NCI-H1417 (cell line): ENCODE results near the gene UGT1A10.
"Not testable (repeated sequence)": the region's sequence is repeated elsewhere in the genome, so short reads cannot be mapped to it uniquely, and the experiment has no call there.

ENCODE experiments used
- DNase-seq, 3 experiments: peaks; one replicate each; lab custom pipeline; 2025; lab: John Stamatoyannopoulos, UW

The UGT1A10 gene

DNA sequence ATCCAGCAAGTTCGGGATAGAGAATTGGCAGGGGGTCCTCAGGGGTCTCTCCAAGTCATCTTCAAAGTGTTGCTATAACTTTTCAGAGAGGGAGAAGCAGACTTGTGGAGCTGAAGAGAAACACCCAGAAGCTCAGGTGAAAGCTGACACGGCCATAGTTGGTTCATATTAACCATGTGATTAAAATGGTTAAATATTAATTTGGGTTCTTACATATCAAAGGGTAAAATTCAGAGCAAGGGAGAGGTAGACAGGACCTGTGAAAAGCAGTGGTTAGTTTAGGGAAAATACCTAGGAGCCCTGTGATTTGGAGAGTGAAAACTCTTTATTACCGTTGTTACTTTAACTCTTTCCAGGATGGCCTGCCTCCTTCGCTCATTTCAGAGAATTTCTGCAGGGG is 56.4 kb downstream of the UGT1A10 start, which contains the start of gene UGT1A6:
UGT1A6 (plus strand) TSS at position 243 of the 400 bp plus-strand sequence; CDS start at position 358, 115 bp downstream.
- DNase-seq = no peak

DNA sequence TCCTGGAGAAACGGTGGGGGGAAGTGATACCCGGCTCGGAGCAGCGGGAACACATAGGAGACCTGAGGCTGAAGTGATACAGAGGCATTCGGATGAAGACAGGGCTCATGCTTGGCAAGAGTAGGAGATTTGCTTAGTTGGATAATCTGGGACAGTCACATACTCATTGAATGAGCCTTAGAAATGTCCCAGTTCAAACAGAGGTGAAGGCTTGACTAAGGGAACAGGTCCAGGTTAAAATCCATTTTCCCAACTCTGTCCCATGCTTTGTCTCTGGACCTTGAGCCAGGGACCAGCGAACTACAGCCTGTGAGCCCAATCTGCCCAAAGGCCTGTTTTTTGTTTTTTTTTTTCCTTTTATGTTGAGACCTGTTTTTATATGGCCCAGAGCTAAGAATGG is 57.7 kb downstream of the UGT1A10 start:
- no peak for DNase-seq

GRCh38 chr2:233698740-233699139 is 62.5 kb downstream of the UGT1A10 start:
- DNase-seq = no peak

DNA sequence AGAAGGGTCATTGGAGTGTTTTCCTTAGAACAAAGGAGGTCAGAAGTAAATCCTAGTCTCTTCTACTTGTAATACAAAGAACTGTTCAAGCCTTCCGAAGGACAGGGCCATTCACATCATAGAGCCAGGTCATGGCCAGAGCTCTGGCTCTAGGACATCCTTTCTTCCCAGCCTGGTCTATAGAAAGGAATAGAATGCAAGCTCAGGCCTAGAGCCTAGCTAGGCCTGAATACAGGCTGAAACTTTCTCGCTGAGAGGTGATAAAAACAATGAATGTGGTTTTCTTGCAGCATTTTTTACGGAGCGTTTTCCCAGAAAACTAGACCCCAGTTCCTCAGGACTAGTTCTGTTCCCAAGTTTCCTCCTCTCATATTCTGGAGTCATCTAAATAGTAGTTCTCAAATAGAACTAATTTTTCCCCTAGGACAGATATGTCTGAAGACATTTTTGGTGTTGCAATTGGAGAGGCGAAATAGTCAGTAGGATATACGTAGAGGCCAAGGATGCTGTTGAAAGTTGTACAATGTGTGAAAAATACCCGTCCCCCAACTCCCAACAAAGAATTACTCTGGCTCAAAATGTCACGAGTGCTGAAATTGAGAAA is 63.3 kb downstream of the UGT1A10 start:
- DNase-seq = no peak

DNA sequence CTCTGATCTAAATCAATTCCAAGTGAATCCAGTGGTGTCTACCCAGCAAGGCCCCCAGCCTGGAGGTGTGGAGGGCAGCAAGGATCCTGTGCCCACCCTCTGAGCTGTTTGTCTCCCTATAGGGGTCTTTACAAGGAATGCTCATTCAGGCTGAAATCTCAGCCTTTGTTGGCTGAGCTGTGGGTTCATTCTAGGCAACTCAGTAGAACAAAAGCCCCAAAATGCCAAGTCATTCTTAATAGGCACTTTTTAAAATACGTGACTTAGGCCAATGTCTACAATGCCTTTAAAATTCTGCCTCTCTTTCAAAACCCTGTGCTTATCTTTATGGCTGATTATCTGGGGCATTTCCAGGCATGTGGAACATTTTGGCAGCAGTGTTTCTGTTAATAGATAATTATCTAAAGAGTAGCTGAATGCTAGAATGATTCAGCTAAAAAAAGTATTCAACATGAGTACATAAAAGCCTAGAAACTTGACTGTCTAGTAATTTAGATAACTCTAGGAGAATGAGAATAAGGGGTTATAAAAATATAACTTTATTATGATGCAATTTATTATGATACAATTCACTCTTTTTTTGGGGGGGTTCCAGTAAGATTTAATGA is 63.9 kb downstream of the UGT1A10 start:
- DNase-seq = no peak

DNA sequence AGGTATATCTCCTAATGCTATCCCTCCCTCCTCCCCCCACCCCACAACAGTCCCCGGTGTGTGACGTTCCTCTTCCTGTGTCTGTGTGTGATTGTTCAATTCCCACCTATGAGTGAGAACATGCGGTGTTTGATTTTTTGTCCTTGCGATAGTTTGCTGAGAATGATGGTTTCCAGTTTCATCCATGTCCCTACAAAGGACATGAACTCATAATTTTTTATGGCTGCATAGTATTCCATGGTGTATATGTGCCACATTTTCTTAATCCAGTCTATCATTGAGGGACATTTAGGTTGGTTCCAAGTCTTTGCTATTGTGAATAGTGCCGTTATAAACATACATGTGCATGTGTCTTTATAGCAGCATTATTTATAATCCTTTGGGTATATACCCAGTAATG is 64.6 kb downstream of the UGT1A10 start:
- not testable (repeated sequence) for DNase-seq

DNA sequence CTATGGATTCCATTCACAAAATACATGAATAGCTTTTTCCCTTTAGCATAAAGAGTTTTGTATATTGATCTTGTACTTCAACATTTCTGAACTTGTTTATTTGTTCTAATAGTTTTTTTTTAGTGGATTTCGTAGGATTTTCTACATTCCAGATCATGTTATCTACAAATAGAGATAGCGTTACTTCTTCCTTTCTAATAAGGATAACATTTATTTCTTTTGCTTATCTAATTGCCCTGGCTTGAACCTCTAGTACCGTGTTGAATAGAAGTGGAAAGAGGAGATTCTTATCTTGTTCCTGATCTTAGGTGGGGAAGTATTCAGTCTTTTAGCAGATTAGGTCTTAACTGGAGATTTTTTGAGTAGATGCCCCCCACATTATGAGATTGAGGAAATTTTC is 66.0 kb downstream of the UGT1A10 start:
- DNase-seq = no peak

DNA sequence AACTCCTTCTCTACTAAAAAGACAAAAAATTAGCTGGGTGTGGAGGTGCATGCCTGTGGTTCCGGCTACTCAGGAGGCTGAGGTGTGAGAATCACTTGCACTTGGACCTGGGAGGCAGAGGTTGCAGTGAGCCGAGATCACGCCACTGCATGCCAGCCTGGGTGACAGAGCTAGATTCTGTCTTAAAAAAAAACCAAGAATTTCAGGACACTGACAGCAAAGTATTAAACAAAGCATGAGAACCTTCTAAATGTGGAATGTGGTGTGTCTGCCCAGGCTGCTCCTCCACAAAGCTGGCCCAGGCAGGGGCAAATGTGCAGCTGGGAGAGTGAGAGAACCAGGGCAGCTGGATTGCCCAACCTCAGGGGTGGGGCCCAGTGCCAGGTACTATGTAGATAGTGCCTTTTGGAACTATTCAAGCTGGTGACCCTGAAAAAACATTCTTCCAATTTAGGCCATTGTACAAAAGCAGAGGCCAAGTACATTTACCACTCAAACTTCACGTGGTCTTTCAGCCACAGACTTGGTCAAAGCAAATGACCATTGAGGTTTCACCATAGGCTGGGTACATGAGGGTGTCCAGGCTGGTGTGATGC is 69.8 kb downstream of the UGT1A10 start:
- no peak for DNase-seq

DNA sequence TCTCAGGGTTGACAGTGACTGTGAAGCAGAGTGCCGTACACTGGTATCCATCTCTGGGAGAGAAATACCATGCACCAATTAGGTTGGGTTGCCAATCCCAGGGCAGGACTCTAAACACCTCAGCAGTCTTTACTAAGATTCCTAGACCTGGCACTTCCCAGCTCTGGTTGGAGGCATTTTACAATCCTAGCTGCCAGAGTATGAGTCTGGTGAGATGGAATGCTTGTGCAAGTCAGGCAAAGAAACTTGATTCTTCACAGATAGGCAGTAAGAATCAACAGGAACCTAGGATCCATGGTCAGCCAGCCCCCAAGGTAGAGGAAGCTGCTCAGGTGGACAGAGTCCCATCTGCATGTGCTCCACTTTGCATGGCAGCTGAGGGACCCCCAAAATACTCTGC is 70.5 kb downstream of the UGT1A10 start:
- DNase-seq = no peak

DNA sequence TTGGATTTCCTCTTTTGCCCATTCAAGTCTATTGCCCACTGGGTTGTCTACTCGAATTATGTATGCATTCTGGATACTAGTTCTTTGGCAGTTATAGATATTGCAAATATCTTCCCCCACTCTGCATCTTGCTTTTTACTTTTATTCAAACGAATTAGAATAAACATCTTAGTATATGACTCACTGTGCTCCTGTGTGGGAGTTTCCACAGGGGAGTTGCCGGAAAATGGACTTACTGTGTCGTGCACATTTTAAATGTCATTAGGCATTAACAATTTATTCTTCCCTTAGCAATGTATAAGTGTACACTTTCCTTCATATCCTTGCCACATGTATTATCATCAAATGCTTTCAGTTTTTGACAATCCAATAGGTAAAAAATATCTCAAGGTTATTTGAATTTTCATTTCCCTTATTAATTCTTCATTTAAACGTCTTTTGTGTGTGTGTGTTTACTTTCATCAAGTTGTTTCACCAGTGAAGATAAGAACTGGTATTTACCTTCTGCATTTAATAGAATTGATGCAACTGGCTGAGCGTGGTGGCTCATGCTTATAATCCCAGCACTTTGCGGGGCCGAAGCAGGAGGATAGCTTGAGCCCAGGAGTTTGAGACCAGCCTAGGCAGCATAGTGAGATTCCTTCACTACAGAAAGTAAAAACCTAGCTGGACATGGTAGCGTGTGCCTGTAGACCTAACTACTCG is 71.8 kb downstream of the UGT1A10 start:
- DNase-seq = no peak

- DNase-seq = no peak
Observed at GRCh38 chr2:233708942-233709341, 72.7 kb downstream of the UGT1A10 start.

DNA sequence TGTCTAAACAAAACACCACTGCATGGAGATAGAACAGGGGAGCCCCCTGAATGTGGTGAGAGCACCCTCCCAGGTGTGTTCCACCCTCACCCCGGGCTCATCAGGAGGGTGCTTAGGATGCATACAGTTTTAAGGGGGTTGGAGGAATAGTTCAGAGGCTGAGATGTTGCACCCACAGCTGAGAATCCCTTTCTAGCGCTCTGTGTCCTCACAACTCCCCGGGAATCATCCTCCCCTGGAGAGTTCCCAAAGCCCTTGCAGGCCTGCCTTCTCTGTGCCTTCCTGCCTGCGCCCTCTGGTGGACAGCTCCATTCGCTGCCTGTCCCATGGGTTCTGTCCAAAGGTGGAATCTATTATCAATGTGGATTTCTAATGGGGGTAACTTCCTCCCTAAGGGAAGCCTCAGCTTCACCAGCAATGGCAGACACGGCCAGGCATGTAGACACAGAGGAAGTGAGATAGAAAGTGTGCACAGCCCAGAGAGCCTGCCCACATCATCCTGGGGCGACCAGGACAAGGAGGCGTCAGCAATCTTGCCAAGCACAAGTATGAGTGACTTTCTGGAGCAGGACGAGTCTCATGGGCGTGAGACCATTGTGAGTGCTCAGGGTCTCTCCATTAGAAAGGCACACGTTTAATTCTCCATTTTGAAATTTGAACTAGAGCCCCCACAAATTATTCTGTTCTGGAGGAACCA is 75.2 kb downstream of the UGT1A10 start:
- peak; percentile 41 to 79 (median 54) for DNase-seq

- DNase-seq = no peak
Observed at GRCh38 chr2:233712611-233713261, 76.5 kb downstream of the UGT1A10 start, which contains the start of gene UGT1A5. UGT1A5 (plus strand) TSS chr2:233712907; CDS start chr2:233712992, 85 bp downstream.

DNA sequence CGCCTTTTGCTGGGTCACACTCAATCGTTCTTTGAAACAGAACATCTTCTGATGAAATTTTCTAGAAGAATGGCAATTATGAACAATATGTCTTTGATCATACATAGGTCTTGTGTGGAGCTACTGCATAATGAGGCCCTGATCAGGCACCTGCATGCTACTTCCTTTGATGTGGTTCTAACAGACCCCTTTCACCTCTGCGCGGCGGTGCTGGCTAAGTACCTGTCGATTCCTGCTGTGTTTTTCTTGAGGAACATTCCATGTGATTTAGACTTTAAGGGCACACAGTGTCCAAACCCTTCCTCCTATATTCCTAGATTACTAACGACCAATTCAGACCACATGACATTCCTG is 77.0 kb downstream of the UGT1A10 start:
- no peak for DNase-seq

- no peak for DNase-seq
Observed at GRCh38 chr2:233714121-233714520, 77.9 kb downstream of the UGT1A10 start.

- DNase-seq = peak in 1 of 3 experiments; percentile 7
Observed at GRCh38 chr2:233718552-233718951, 82.3 kb downstream of the UGT1A10 start, which contains the start of gene UGT1A4. UGT1A4 (plus strand) TSS chr2:233718736; CDS start chr2:233718821, 85 bp downstream.

GRCh38 chr2:233728723-233729301 is 92.6 kb downstream of the UGT1A10 start, which contains the start of gene UGT1A3:
UGT1A3 (plus strand) TSS chr2:233729042; CDS start chr2:233729127, 85 bp downstream.
- no peak for DNase-seq

GRCh38 chr2:233736868-233737653 is 100.8 kb downstream of the UGT1A10 start:
- DNase-seq = peak in 1 of 3 experiments; percentile 14

DNA sequence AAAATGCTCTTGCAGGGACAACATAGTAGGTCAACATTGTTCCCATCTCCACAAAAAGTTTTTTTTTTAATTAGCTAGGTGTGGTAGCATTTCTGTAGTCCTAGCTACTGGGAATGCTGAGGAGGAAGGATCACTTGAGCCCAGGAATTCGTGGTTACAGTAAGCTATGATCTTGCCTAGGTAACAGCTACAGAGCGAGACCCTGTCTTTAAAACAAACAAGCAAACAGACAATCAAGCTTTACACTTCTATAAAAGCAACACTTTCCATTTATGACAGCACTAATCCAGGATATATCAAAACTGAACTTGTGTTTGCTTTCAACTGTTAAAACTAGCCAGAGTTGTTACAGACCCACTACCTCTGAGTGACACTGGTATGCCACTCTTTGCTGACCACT is 104.6 kb downstream of the UGT1A10 start:
- no peak for DNase-seq
